ENCODE measurements around the gene GIGYF2. TPM values are rescaled to one million over a fixed set of nuclear protein-coding genes. Genes with fewer than 3 reads are reported as not detected.

The GIGYF2 gene
- total RNA-seq, 1 donor from 2014 or later: 70.5 TPM

DNA sequence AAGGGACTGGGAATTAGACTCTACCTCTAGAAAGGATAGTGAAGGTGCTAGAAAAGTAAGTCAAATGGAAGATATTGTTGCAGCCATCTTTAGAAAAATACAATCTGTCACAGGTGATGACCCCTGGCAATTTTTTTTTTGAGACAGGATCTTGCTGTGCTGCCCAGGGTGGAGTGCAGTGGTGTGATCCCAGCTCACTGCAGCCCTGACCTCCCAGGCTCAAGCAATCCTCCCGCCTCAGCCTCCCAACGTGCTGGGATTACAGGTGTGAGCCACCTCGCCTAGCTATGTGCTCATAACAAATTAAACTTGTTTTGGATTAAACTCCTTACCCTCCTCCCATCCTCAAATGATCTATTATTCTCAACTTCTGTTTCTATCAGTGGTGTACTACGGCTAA, 3.8 kb upstream of the GIGYF2 start:
- no peak overlapping the region for H3K4me3 ChIP-seq
- H3K27me3 ChIP-seq: no peaks in the 10 kb centered on the region
- DNase-seq (no peak), ATAC-seq (no peak)
- H3K36me3 ChIP-seq: no peaks in the 10 kb centered on the region
- no peak overlapping the region for H3K27ac ChIP-seq
- intact Hi-C loops (cut with DNase I): no loop called here
- TF ChIP-seq, protein P1, sequence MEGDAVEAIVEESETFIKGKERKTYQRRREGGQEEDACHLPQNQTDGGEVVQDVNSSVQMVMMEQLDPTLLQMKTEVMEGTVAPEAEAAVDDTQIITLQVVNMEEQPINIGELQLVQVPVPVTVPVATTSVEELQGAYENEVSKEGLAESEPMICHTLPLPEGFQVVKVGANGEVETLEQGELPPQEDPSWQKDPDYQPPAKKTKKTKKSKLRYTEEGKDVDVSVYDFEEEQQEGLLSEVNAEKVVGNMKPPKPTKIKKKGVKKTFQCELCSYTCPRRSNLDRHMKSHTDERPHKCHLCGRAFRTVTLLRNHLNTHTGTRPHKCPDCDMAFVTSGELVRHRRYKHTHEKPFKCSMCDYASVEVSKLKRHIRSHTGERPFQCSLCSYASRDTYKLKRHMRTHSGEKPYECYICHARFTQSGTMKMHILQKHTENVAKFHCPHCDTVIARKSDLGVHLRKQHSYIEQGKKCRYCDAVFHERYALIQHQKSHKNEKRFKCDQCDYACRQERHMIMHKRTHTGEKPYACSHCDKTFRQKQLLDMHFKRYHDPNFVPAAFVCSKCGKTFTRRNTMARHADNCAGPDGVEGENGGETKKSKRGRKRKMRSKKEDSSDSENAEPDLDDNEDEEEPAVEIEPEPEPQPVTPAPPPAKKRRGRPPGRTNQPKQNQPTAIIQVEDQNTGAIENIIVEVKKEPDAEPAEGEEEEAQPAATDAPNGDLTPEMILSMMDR (IDR thresholded peaks at IDR 0.05): no peak
- H3K4me1 ChIP-seq: peaks cover 5% of the 10 kb centered on the region
- no peaks in the 10 kb centered on the region for H3K9me3 ChIP-seq

DNA sequence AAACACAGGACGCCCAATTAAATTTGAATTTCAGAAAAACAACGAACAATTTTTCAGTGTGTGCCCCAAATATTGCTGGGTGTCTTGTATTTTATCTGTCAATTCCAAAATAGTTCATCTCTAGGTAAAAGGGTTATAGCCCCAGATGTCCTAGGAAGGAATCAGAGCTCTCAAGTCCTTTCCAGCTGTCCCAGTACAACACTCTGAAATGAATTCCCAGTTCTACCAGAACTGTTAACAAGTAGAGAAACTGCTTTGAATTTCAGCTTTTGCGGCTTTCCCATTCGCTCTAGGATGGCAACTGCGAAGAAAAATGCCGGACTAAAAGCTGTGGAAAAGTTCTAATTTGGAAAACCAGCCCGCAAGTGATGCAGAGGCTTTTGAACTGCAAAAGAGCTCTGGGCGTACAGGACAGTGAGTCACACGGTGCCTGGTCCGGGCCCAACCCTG, 497 bp upstream of the GIGYF2 start:
- H3K4me1 ChIP-seq: peaks cover 31% of the 10 kb centered on the region
- TF ChIP-seq, protein P1 (IDR thresholded peaks at IDR 0.05): no peak
- H3K9me3 ChIP-seq: no peaks in the 10 kb centered on the region
- H3K27me3 ChIP-seq: no peaks in the 10 kb centered on the region
- intact Hi-C loops (cut with DNase I): no loop called here
- peak overlapping the region; percentile 90 for H3K27ac ChIP-seq
- no peaks in the 10 kb centered on the region for H3K36me3 ChIP-seq
- peak overlapping the region; percentile 99 for H3K4me3 ChIP-seq
- DNase-seq (no peak), ATAC-seq (no peak)

DNA sequence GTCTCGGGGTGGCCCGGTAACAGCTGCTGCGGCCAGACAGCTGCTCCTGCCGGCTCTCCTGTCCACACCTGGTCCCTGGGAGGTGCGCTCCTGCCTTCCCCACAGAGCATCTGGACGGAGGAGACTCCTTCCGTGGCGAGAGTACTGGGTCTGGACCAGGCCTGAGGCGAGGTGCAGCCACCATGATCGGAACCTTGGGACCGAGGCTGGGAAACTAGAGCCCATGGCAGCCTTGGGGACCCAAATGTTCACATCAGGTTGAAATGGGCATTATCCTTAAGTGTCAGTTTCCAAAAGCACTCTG, 628 bp downstream of the GIGYF2 start:
- TF ChIP-seq, protein P1 (IDR thresholded peaks at IDR 0.05): no peak
- DNase-seq (no peak), ATAC-seq (no peak)
- Histone ChIP-seq H3K36me3 (no peaks in the 10 kb centered on the region), H3K4me1 (peaks cover 31% of the 10 kb centered on the region), H3K4me3 (peak overlapping the region; percentile 99), H3K27me3 (no peaks in the 10 kb centered on the region), H3K27ac (peak overlapping the region; percentile 90), H3K9me3 (no peaks in the 10 kb centered on the region)
- intact Hi-C loops (cut with DNase I): no loop called here

DNA sequence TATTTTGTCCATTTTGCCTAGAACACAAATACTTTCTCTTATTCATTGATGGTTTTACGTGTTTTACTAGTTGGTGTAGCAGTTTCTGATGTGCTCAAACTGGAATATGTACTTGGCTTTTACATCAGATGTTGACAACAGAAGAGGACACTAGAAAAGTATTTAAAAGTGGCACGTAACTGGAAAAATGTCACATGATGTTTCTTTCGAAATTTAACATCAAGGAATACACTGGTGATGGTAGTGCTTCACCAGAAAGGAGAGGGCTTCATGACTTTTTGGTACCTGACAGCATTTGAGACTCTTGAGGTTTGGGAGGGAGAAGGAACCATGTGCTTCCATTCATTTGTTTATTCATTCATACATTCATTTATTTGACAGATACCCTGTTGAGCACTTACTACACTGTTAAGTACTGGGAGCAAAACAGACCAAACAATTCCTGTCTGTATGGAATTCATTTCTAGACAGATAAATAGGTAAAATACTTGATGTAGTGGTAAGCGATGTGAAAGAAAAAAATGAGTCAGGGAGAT, 1.5 kb downstream of the GIGYF2 start:
- TF ChIP-seq, protein P1 (IDR thresholded peaks at IDR 0.05): no peak
- peaks cover 31% of the 10 kb centered on the region for H3K4me1 ChIP-seq
- H3K36me3 ChIP-seq: peaks cover 3% of the 10 kb centered on the region
- H3K27ac ChIP-seq: no peak overlapping the region
- DNase-seq: no peak
- H3K27me3 ChIP-seq: no peaks in the 10 kb centered on the region
- H3K9me3 ChIP-seq: no peaks in the 10 kb centered on the region
- H3K4me3 ChIP-seq: peak overlapping the region; percentile 99
- intact Hi-C loops (cut with DNase I): no loop called here
- no peak for ATAC-seq

DNA sequence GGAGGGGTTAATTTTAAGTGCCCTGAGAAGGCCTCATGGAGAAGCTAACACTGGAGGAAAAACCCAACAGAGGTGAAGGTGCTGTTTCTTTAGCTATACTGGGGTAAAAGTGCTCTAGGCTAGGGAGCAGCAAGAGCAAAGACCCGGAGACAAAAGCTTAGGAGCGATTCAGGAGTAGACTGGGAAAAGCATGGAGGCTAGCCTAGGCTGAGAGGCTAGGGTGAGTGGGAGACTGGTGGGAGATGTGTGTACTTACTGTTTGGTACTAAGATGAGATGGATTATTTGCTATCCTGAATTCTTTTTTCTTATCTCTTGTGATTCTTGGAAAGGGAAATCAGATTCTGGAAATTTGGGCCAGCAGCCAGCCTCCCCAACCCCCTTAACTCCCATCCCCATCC, 2.0 kb downstream of the GIGYF2 start:
- peaks cover 8% of the 10 kb centered on the region for H3K36me3 ChIP-seq
- DNase-seq: no peak
- intact Hi-C loops (cut with DNase I): no loop called here
- no peak overlapping the region for H3K27ac ChIP-seq
- peak overlapping the region; percentile 99 for H3K4me3 ChIP-seq
- TF ChIP-seq, protein P1 (IDR thresholded peaks at IDR 0.05): no peak
- H3K9me3 ChIP-seq: no peaks in the 10 kb centered on the region
- ATAC-seq: no peak
- no peaks in the 10 kb centered on the region for H3K27me3 ChIP-seq
- H3K4me1 ChIP-seq: peaks cover 31% of the 10 kb centered on the region

DNA sequence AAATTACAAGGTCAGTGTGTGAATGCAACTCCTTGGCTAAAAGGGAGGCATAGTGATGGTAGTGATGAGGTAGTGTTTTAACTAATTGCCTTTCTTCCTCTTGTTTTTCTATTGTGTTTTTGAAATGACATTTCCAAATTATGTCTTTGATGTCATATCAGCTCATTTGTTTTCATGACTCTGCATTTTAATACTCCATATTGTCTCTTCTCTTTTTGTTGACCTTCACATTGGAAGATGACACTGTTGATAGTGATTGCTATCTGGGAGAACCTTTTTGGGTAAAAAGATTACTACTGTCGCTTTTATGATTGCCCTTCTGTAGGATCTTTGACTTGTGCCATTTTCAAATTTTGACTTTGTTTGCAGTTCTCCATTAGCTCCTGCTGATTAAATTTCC, 3.0 kb downstream of the GIGYF2 start:
- Histone ChIP-seq H3K27me3 (no peaks in the 10 kb centered on the region), H3K4me1 (peaks cover 31% of the 10 kb centered on the region), H3K27ac (no peak overlapping the region), H3K36me3 (peaks cover 17% of the 10 kb centered on the region), H3K9me3 (no peaks in the 10 kb centered on the region), H3K4me3 (no peak overlapping the region)
- DNase-seq (no peak), ATAC-seq (no peak)
- intact Hi-C loops (cut with DNase I): no loop called here
- TF ChIP-seq, protein P1 (IDR thresholded peaks at IDR 0.05): no peak
